IMR-90 (cell line): ENCODE results near the gene RARB. TPM values are rescaled to one million over a fixed set of nuclear protein-coding genes. Genes with fewer than 3 reads are reported as not detected.

ENCODE experiments used
- ATAC-seq: fragments of 200-7000 bp; cut with Tn5 transposase; 2 replicates; pipeline ENCODE4 v1.9.1; 2020; ENCODE audit warnings: low read depth, mild to moderate bottlenecking, moderate library complexity
- BruUV-seq: library from RNA; stranded (reverse); fragments of 400-500 nt; replicated peaks from 2 replicates; lab custom pipeline; 2021; lab: Mats Ljungman, UMichigan
- CTCF ChIA-PET: fragments of 300-600 bp; formaldehyde crosslinking; extraction: SDS; loops from one replicate; lab custom pipeline; 2021; ENCODE audit warnings: antibody characterized with exemption; lab: Yijun Ruan, JAX
- POLR2A ChIA-PET: fragments of 300-600 bp; sonication (Branson Sonifier 250); formaldehyde crosslinking; loops from one replicate; lab custom pipeline; 2022; ENCODE audit warnings: antibody characterized with exemption; ENCODE audit not compliant: unreplicated experiment; lab: Charles Lee
- DNase-seq: peaks from one replicate; pipeline ENCODE4 v3.0.0; 2013
- H2AFZ ChIP-seq: replicated peaks from 2 replicates; pipeline ENCODE3; 2013; ENCODE audit warnings: low read length, mild to moderate bottlenecking; ENCODE audit not compliant: poor library complexity
- H2AK5ac ChIP-seq: 2 replicates; pipeline ENCODE4 v1.6.1; 2013; ENCODE audit warnings: low read depth, low read length, inconsistent platforms
- H2AK9ac ChIP-seq: replicated peaks from 2 replicates; pipeline ENCODE3; 2013; ENCODE audit warnings: mild to moderate bottlenecking, low read depth, low read length, moderate library complexity; ENCODE audit not compliant: poor library complexity
- H2BK120ac ChIP-seq: 2 replicates; pipeline ENCODE4 v1.6.1; 2013; ENCODE audit warnings: low read depth, low read length, inconsistent platforms
- H2BK15ac ChIP-seq: 3 replicates; pipeline ENCODE4 v1.6.1; 2013; ENCODE audit warnings: low read depth, low read length, inconsistent platforms
- H2BK20ac ChIP-seq: 2 replicates; pipeline ENCODE4 v1.6.1; 2013; ENCODE audit warnings: low read depth, mild to moderate bottlenecking, inconsistent platforms, low read length, moderate library complexity
- H2BK5ac ChIP-seq: 2 replicates; pipeline ENCODE4 v1.6.1; 2013; ENCODE audit warnings: mild to moderate bottlenecking, low read depth, low read length, inconsistent platforms; ENCODE audit not compliant: poor library complexity, severe bottlenecking
- H3K14ac ChIP-seq: replicated peaks from 2 replicates; pipeline ENCODE4 v1.6.1; 2013; ENCODE audit warnings: low read depth, low read length, inconsistent platforms
- H3K18ac ChIP-seq: 2 replicates; pipeline ENCODE4 v1.6.1; 2013; ENCODE audit warnings: low read depth, low read length, control low read depth
- H3K23ac ChIP-seq: 2 replicates; pipeline ENCODE4 v1.6.1; 2013; ENCODE audit warnings: low read depth, low read length, inconsistent platforms
- H3K27ac ChIP-seq: 2 replicates; pipeline ENCODE4 v1.5.1; 2013; ENCODE audit warnings: mild to moderate bottlenecking, control low read depth, low read length; ENCODE audit not compliant: insufficient read depth
- H3K27me3 ChIP-seq: 2 replicates; pipeline ENCODE4 v1.6.1; 2013; ENCODE audit warnings: low read length; ENCODE audit not compliant: control insufficient read depth, insufficient read depth
- H3K36me3 ChIP-seq: 2 replicates; pipeline ENCODE4 v1.6.1; 2013; ENCODE audit warnings: low read length, mixed read lengths; ENCODE audit not compliant: control insufficient read depth, insufficient read depth
- H3K4ac ChIP-seq: 2 replicates; pipeline ENCODE4 v1.6.1; 2013; ENCODE audit warnings: low read depth, low read length, inconsistent platforms
- H3K4me1 ChIP-seq: 2 replicates; pipeline ENCODE4 v1.6.1; 2013; ENCODE audit warnings: low read length, mixed read lengths; ENCODE audit not compliant: control insufficient read depth, insufficient read depth
- H3K4me2 ChIP-seq: 2 replicates; pipeline ENCODE4 v1.6.1; 2013; ENCODE audit warnings: low read depth, mild to moderate bottlenecking, control low read depth, low read length, moderate library complexity
- H3K4me3 ChIP-seq: 2 replicates; pipeline ENCODE4 v1.5.1; 2013; ENCODE audit warnings: low read depth, mild to moderate bottlenecking, control low read depth, low read length, moderate library complexity; ENCODE audit not compliant: insufficient read depth
- H3K56ac ChIP-seq: 2 replicates; pipeline ENCODE4 v1.6.1; 2013; ENCODE audit warnings: low read length, inconsistent platforms; ENCODE audit not compliant: insufficient read depth; ENCODE audit errors: extremely low read depth
- H3K79me1 ChIP-seq, 2 experiments: 2 replicates each; pipeline ENCODE4 v1.6.1; 2013; ENCODE audit warnings: low read length in 2 of 2, inconsistent platforms in 1 of 2, low read depth in 1 of 2
- H3K9ac ChIP-seq: 2 replicates; pipeline ENCODE4 v1.6.1; 2013; ENCODE audit warnings: low read depth, low read length, control low read depth
- H3K9me1 ChIP-seq: 2 replicates; pipeline ENCODE4 v1.6.1; 2013; ENCODE audit warnings: low read length, inconsistent platforms; ENCODE audit not compliant: insufficient read depth
- H3K9me3 ChIP-seq: 2 replicates; pipeline ENCODE4 v1.6.1; 2013; ENCODE audit warnings: low read length; ENCODE audit not compliant: control insufficient read depth, insufficient read depth
- H4K20me1 ChIP-seq: 2 replicates; pipeline ENCODE4 v1.6.1; 2013; ENCODE audit warnings: low read length, inconsistent platforms; ENCODE audit not compliant: insufficient read depth
- H4K5ac ChIP-seq: 2 replicates; pipeline ENCODE4 v1.6.1; 2013; ENCODE audit warnings: mild to moderate bottlenecking, low read depth, low read length, control low read depth
- H4K8ac ChIP-seq, 2 experiments: 2 replicates each; pipeline ENCODE4 v1.6.1; 2013; ENCODE audit warnings: low read depth in 2 of 2, low read length in 2 of 2, control low read depth in 1 of 2, inconsistent platforms in 1 of 2
- H4K91ac ChIP-seq: 2 replicates; pipeline ENCODE4 v1.6.1; 2013; ENCODE audit warnings: low read depth, low read length, inconsistent platforms; ENCODE audit not compliant: insufficient read depth
- BHLHE40 ChIP-seq: fragments of 150-350 bp; IDR thresholded peaks from 2 replicates; pipeline ENCODE4 v1.6.1; 2016; ENCODE audit warnings: mild to moderate bottlenecking, low read depth, low read length
- CEBPB ChIP-seq: IDR thresholded peaks from 2 replicates; pipeline ENCODE4 v1.6.1; 2012; ENCODE audit warnings: low read depth, low read length, improper control_type of control experiment
- CHD1 ChIP-seq: IDR thresholded peaks from 2 replicates; pipeline ENCODE4 v1.6.1; 2012; ENCODE audit warnings: low read depth, low read length, improper control_type of control experiment
- FOS ChIP-seq: fragments of 150-350 bp; IDR thresholded peaks from 2 replicates; pipeline ENCODE4 v1.6.1; 2016; ENCODE audit warnings: low read depth, low read length
- MAFK ChIP-seq: IDR thresholded peaks from 2 replicates; pipeline ENCODE4 v1.6.1; 2012; ENCODE audit warnings: low read depth, low read length, improper control_type of control experiment
- MAZ ChIP-seq: IDR thresholded peaks from 2 replicates; pipeline ENCODE4 v1.6.1; 2012; ENCODE audit warnings: low read depth, mild to moderate bottlenecking, low read length, improper control_type of control experiment, moderate library complexity, borderline replicate concordance
- MXI1 ChIP-seq: IDR thresholded peaks from 2 replicates; pipeline ENCODE4 v1.6.1; 2012; ENCODE audit warnings: low read depth, mild to moderate bottlenecking, low read length, moderate library complexity, borderline replicate concordance
- NFE2L2 ChIP-seq: fragments of 150-350 bp; IDR thresholded peaks from 2 replicates; pipeline ENCODE4 v1.6.1; 2016; ENCODE audit warnings: low read depth, mild to moderate bottlenecking, low read length
- POLR2A ChIP-seq: IDR thresholded peaks from 2 replicates; pipeline ENCODE4 v1.6.1; 2012; ENCODE audit warnings: mild to moderate bottlenecking, low read depth, low read length
- RAD21 ChIP-seq: IDR thresholded peaks from 2 replicates; pipeline ENCODE4 v1.6.1; 2012; ENCODE audit warnings: low read length, improper control_type of control experiment
- RCOR1 ChIP-seq: IDR thresholded peaks from 2 replicates; pipeline ENCODE4 v1.6.1; 2012; ENCODE audit warnings: mild to moderate bottlenecking, low read length, improper control_type of control experiment; ENCODE audit not compliant: insufficient replicate concordance
- RFX5 ChIP-seq: IDR thresholded peaks from 2 replicates; pipeline ENCODE4 v1.8.0; 2012; ENCODE audit warnings: low read depth, mild to moderate bottlenecking, low read length, moderate library complexity
- SMC3 ChIP-seq: fragments of 150-350 bp; IDR thresholded peaks from 2 replicates; pipeline ENCODE4 v1.6.1; 2016; ENCODE audit warnings: low read depth, mild to moderate bottlenecking, antibody characterized with exemption, low read length, moderate library complexity
- WGBS, 2 experiments: methylation state at CpG; one replicate each; pipeline versions ENCODE4 v1.1.5 to v1.1.7; 2013; ENCODE audit warnings: missing lambda C conversion rate in 2 of 2; ENCODE audit not compliant: insufficient read length in 1 of 2; ENCODE audit errors: extremely low coverage in 2 of 2; 5-methylcytosine and 5-hydroxymethylcytosine counted together
- dilution Hi-C: fragments of 300-500 bp; cut with HindIII; formaldehyde crosslinking; loops from one replicate; pipeline ENCODE4 v1.14.3; 2018; ENCODE audit warnings: low sequenced_read_pairs; ENCODE audit not compliant: unreplicated experiment
- in situ Hi-C: fragments of 300-500 bp; cut with MboI; formaldehyde crosslinking; loops from 3 replicates; pipeline ENCODE4 v1.14.3; 2019; ENCODE audit warnings: low sequenced_read_pairs, inconsistent platforms, mixed read lengths
- intact Hi-C: fragments of 100-400 bp; cut with micrococcal nuclease; formaldehyde crosslinking; loops from 2 replicates; pipeline ENCODE4 v1.10.0; 2022
- polyA plus RNA-seq, 3 experiments: library from polyadenylated mRNA; depleted of rRNA; stranded (reverse); fragments of >200 nt; gene quantifications; 2 replicates each; pipeline ENCODE4 v1.2.3, GENCODE V29; 2012; ENCODE audit warnings: low replicate concordance in 1 of 3
- total RNA-seq: library from RNA; depleted of rRNA; stranded (reverse); fragments of >200 nt; gene quantifications from 2 replicates; pipeline ENCODE4 v1.2.3, GENCODE V29; 2012
- TF ChIP-seq, protein P1 (sequence below): conservative IDR thresholded peaks from 2 replicates; pipeline ENCODE4 v1.5.1; 2012; ENCODE audit warnings: mild to moderate bottlenecking, low read depth, low read length, improper control_type of control experiment
- TF ChIP-seq, protein P2 (sequence below): fragments of 150-350 bp; IDR thresholded peaks from 2 replicates; pipeline ENCODE4 v1.6.1; 2016; ENCODE audit warnings: low read depth, mild to moderate bottlenecking, low read length, moderate library complexity, borderline replicate concordance
- TF ChIP-seq, protein P3 (sequence below): fragments of 150-350 bp; IDR thresholded peaks from 2 replicates; pipeline ENCODE4 v1.6.1; 2017; ENCODE audit warnings: mild to moderate bottlenecking, antibody characterized with exemption, low read length, low read depth

The RARB gene
- total and polyA plus RNA-seq, 2 of the 4 experiments (the other 2 are of a cell fraction) = 0.53 to 1.4 TPM

DNA sequence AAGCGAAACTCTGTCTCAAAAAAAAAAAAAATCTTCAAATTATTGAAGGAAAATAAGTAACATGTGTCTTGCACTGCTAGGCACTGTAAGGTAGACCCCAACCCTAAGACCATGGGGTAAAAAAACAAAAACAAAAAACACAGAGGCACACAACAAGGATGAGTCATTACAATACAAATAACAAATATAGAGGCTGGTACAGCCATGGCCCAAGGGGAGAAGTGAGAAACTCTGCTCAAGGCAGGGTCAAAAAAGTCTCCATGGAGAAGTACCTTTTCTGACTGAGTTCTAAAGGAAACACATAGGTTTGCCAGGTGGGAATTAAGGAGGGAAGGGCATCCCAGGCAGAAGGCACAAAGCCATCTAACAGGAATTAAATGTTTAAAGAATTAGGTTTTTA is 182.1 kb downstream of the RARB start:
- no peak overlapping the region for H4K5ac ChIP-seq
- H3K27ac ChIP-seq = no peak overlapping the region
- no peak overlapping the region for H4K8ac ChIP-seq
- peaks cover 0 to 4% of the 10 kb centered on the region in 2 experiments; a peak in 1 of 4 replicates for H3K79me1 ChIP-seq
- TF ChIP-seq RFX5 = no peak
- TF ChIP-seq MAZ = no peak
- TF ChIP-seq, protein P1, sequence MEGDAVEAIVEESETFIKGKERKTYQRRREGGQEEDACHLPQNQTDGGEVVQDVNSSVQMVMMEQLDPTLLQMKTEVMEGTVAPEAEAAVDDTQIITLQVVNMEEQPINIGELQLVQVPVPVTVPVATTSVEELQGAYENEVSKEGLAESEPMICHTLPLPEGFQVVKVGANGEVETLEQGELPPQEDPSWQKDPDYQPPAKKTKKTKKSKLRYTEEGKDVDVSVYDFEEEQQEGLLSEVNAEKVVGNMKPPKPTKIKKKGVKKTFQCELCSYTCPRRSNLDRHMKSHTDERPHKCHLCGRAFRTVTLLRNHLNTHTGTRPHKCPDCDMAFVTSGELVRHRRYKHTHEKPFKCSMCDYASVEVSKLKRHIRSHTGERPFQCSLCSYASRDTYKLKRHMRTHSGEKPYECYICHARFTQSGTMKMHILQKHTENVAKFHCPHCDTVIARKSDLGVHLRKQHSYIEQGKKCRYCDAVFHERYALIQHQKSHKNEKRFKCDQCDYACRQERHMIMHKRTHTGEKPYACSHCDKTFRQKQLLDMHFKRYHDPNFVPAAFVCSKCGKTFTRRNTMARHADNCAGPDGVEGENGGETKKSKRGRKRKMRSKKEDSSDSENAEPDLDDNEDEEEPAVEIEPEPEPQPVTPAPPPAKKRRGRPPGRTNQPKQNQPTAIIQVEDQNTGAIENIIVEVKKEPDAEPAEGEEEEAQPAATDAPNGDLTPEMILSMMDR = no peak
- no peak for TF ChIP-seq CEBPB
- TF ChIP-seq, protein P2, sequence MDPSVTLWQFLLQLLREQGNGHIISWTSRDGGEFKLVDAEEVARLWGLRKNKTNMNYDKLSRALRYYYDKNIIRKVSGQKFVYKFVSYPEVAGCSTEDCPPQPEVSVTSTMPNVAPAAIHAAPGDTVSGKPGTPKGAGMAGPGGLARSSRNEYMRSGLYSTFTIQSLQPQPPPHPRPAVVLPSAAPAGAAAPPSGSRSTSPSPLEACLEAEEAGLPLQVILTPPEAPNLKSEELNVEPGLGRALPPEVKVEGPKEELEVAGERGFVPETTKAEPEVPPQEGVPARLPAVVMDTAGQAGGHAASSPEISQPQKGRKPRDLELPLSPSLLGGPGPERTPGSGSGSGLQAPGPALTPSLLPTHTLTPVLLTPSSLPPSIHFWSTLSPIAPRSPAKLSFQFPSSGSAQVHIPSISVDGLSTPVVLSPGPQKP = no peak
- TF ChIP-seq RAD21 = no peak
- TF ChIP-seq NFE2L2 = no peak
- TF ChIP-seq CHD1 = no peak
- TF ChIP-seq RCOR1 = no peak
- no peak for TF ChIP-seq MAFK
- TF ChIP-seq, protein P3, sequence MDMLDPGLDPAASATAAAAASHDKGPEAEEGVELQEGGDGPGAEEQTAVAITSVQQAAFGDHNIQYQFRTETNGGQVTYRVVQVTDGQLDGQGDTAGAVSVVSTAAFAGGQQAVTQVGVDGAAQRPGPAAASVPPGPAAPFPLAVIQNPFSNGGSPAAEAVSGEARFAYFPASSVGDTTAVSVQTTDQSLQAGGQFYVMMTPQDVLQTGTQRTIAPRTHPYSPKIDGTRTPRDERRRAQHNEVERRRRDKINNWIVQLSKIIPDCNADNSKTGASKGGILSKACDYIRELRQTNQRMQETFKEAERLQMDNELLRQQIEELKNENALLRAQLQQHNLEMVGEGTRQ = no peak
- no peak for TF ChIP-seq FOS
- TF ChIP-seq MXI1 = no peak
- TF ChIP-seq POLR2A = no peak
- no peak for TF ChIP-seq BHLHE40
- TF ChIP-seq SMC3 = no peak
- DNase-seq = no peak
- no peak overlapping the region for H2AK5ac ChIP-seq
- POLR2A ChIA-PET = no interaction called here
- no CpG with 5 or more reads among the region's 1 CpG for WGBS, 2 experiments
- H3K9ac ChIP-seq = no peak overlapping the region
- H3K4me1 ChIP-seq = no peaks in the 10 kb centered on the region
- no peak overlapping the region for H3K18ac ChIP-seq
- no peak overlapping the region for H2BK120ac ChIP-seq
- H3K9me1 ChIP-seq = no peaks in the 10 kb centered on the region
- BruUV-seq = no TSS peak
- H3K56ac ChIP-seq = no peak overlapping the region
- H2BK15ac ChIP-seq = no peak overlapping the region
- H3K27me3 ChIP-seq = no peaks in the 10 kb centered on the region
- H3K4me2 ChIP-seq = no peak overlapping the region
- H2AK9ac ChIP-seq = no peak overlapping the region
- CTCF ChIA-PET = interaction anchor here (0.6 kb wide), 1 partner anchor 858 kb away, joined by 6 read pairs; no protein-coding TSS in a partner anchor
- dilution Hi-C loops (no loop called here), in situ Hi-C loops (no loop called here), intact Hi-C loops (no loop called here)
- no peak for ATAC-seq
- H4K91ac ChIP-seq = no peak overlapping the region
- no peak overlapping the region for H2AFZ ChIP-seq
- no peaks in the 10 kb centered on the region for H4K20me1 ChIP-seq
- no peak overlapping the region for H3K23ac ChIP-seq
- H3K4me3 ChIP-seq = no peak overlapping the region
- no peak overlapping the region for H2BK20ac ChIP-seq
- H3K9me3 ChIP-seq = no peaks in the 10 kb centered on the region
- no peak overlapping the region for H2BK5ac ChIP-seq
- no peak overlapping the region for H3K4ac ChIP-seq
- peaks cover 19% of the 10 kb centered on the region; the same call in 1 of the 2 replicates for H3K36me3 ChIP-seq
- H3K14ac ChIP-seq = no peak overlapping the region
